HL-60 (cell line): Measurements from ENCODE around the gene NKX2-3.

ENCODE experiments used
- CTCF ChIP-seq: IDR thresholded peaks from one replicate; pipeline ENCODE4 v1.5.1; 2011; ENCODE audit warnings: low read length, control low read depth, inconsistent platforms; ENCODE audit not compliant: insufficient read depth
- REST ChIP-seq: IDR thresholded peaks from 2 replicates; pipeline ENCODE4 v1.6.1; 2012; ENCODE audit warnings: low read depth; ENCODE audit not compliant: insufficient replicate concordance

- no peak for TF ChIP-seq REST
- no peak for TF ChIP-seq CTCF
Measured at GRCh38 chr10:99522470-99523250, 10.1 kb upstream of the NKX2-3 start.
